CD4-positive, alpha-beta T cell treated with Interleukin-1 beta for 1 hour (primary cell): Measurements from ENCODE around the gene TBC1D9B.
A peak's percentile ranks its signal among the peaks of the same experiment; 100 is the strongest.

Experiments
- DNase-seq, 2 donors: peaks; one replicate each; pipeline ENCODE4 v3.0.0-alpha.2; 2020 to 2022

The TBC1D9B gene

DNA sequence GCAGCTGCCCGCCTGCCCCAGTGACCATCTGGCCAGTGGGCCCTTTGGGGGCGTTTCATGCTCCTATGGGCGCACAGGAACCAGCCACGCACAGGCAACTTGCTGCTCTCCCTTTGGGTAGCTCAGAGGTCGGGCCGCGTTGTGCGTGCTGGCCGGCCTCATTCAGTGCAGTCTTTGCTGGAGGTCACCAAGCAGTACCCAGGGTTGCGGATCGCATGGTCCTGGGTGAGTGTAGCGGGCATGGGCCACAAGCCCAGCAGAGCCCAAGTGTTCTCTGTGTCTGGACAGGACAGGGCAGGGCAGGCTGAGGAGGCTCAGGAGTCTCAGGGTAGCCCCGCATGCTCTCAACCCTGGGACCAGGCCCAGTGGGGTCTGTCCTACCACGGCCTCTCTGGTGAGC, 39.2 kb downstream of the TBC1D9B start:
- no peak for DNase-seq

DNA sequence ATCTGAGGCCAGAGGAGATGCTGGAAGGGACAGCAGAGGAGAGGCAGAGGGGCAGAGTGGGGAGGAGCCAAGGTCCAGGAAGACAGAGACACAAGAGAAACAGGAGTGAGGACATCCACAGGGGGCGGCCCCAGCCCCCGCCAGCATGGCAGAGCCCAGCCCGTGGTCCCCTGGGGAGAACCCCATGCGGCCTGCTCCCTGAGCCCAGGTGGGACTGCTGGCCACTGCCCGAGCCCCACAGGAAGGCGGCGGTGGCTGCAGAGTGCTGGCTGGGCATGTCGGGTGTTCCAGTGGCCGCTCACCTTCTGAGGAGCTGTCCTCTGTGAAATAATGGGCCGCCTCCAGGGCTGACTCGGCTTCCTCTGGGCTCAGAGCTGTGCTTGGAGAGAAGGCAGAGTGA, 40.2 kb downstream of the TBC1D9B start:
- DNase-seq = no peak

DNA sequence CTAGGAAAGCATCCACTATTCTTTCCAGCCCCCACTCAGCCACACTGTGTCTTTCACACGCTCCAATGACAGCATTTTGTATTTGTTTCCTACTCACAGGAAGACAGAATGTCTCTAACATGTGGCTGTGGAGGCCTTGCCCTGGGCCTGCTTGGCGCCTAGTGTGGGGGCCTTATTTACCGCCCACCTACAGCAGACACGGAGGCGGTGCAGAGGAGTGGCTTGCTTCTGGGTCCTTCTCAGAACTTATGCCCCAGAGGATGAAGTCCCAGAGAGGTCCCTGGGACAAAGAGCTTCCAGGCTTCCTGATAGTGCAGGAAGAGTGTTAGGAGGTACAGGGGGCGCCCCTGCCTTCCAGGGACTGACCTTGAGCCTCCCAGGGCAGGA, 40.6 kb downstream of the TBC1D9B start:
- DNase-seq = no peak

DNA sequence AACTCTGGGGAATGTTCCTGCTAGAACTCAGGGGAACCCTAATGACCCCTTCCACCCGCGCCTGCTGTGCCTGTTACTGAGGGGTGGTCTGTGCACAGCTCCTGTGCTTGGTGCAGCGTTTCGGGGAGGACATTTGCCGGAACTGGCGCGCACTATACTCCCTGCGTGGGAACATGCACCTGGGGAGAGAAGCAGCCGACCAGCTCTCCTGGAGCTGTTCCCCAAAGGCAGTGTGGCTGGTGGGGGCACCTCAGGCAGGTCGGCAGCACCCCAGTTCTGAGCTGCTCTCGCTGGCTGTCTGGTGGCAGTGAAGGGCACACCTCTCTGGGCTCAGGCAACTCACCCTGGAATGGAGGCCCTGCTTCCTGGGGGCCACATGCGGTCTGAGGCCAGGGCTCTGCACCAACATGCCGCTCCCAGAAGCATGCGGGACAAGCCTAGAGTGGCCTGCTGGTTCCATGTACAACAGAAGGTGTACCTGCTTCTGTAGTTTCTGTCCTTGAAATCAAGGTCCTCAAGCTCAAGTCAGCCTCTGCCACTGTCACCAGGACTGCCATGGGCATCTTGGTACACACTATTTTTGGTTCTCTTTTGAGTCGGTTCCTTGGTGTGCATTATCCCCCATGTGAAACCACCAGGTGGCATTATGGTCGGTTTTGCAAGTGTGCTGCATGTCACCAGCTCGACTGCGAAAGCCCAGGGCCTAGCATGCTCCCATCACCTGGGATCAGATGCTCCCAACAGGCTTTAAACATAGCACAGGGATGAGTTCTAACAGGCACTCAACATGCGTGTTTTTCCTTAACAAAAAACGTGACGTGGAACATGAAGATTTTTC, 41.2 kb downstream of the TBC1D9B start:
- no peak for DNase-seq

DNA sequence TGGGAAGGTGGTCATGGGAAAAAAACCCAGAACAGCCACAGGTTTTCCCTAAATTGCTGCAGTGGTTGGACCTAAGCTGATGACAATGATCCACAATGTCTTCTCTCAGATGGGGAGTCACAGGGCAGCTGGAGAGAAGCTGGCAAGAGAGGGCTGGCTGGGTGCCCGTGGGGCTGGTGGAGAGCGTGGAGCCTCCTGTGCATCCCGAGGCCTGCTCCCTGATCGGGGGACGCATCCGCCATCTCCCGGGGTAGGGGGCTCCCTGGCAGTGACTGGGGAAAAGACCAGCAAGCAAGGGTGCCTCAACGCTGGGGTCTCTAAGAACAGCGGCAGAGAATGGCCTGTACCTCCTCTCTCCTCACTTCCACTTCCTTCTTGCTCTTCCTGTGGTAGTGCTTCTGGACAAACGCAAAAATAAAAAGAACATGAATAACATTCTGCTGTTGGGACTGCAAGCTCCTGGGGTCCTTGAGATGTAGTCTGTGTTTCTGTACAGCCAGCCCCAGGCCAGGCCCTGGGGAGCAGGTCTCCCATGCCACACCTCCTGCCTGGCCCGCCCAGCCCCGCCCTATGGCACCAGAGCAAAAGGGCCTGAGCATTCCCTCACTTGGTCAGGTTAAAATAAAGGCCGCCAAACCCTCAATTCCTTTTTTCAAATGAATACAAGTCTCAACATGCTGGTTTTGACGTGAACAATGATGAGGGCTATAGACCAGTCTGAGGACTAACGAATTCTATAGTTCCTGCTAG, 42.0 kb downstream of the TBC1D9B start:
- DNase-seq = no peak

DNA sequence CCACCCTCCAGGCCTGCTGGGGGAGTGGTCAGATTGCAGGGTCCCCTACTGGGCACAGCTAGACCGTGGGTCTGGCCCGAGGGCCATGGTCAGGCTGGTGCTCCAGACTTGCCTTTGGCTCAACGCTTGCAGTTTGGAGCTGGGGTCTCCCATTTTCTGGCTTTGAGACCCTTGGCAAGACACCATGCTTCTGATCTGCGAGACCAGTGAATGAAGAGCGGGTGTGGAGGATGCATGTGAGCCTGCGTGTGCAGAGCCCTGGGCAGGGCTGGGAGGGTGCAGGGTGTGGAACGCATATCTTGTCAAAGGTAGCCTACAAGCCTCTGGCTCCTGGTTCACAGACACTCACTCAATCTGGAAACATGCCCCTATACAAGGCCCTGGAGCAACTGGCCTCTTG, 43.0 kb downstream of the TBC1D9B start:
- DNase-seq = no peak

DNA sequence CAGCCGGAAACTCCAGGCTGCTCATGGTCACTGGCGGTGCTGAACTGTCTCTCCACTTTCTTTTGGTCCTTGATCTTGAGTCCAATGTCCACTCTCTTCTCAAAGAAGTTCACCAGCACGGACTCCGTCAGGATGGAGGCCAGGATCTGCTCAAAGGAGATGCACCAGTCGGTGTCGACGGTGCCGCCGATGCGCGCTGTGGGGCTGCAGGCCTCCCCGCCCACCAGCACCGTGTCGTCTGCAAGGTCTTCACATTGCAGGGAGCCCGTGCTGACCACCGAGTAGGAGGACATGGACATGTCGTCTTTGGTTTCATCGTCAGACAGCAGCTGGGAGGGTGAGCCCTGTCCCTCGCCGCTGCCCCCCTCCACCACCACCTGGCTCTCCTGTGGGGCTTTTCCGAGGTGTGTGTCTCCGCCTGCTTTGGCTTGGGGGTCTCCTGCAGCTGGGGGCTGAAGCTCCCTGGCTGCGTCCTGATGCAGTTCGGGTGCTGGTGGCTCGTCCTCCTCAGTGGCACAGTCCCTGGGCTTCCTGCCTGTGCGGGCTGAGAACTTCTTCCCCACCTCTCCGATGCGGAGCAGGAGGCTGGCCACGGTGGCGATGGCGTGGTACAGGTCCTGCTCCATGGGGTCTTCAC, 44.1 kb downstream of the TBC1D9B start:
- DNase-seq = no peak

DNA sequence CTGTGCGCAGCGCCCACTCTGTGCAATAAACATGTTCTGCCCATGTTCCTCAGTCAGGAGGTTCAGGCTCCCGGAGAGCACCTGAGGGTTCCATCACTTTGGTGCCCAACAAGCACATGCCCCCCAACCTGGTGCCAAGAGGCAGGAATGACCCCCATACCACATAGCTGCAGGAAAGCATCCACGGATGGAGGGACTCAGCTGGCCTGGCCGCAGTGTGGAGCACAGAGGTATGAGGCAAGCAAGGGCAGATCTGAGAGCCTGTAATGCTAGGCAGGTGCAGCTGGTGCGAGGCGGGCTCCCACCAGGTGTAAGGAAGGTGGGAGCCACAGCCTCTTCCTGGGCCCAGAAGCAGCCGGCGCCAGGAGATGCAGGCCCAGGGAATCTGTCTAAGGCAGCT, 44.8 kb downstream of the TBC1D9B start:
- no peak for DNase-seq

DNA sequence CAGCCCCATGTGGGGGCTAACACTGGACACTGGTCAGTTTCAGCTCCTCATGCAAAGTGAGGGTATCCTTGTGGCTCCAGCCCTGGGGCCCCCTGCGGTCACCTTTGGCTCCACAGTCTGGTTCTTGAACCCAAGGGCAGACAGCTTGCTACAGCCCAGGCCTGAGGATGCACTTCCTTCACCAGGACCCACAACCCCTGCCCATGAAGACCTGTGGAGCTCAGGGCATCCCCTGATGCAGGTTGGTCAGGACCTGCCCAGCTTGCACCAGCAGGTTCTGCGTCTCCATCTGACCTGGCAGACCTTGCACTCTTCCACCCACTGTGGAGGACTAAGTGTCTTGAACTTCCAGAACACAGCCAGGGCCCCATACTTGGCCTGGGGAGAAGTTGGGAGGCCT, 45.4 kb downstream of the TBC1D9B start:
- DNase-seq = no peak

DNA sequence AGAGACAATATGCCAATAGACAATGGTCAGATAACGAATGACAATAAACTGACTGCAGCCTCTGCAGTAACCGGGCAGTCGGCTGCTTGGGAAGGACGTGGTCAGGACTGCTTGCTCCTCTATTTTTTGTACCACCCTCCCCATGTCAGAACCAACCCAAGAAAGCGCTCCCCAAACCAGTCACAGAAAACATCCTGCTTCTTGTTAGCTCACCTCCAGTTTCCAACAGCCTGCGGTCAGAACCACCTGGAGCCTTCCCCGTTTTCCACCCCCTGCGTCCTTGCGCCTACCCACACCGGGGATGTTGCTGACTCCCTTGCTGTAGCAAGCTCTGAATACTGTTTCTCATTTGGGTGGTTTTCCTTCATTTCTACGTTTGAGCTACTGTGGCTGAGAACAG, 47.4 kb downstream of the TBC1D9B start:
- DNase-seq = no peak

DNA sequence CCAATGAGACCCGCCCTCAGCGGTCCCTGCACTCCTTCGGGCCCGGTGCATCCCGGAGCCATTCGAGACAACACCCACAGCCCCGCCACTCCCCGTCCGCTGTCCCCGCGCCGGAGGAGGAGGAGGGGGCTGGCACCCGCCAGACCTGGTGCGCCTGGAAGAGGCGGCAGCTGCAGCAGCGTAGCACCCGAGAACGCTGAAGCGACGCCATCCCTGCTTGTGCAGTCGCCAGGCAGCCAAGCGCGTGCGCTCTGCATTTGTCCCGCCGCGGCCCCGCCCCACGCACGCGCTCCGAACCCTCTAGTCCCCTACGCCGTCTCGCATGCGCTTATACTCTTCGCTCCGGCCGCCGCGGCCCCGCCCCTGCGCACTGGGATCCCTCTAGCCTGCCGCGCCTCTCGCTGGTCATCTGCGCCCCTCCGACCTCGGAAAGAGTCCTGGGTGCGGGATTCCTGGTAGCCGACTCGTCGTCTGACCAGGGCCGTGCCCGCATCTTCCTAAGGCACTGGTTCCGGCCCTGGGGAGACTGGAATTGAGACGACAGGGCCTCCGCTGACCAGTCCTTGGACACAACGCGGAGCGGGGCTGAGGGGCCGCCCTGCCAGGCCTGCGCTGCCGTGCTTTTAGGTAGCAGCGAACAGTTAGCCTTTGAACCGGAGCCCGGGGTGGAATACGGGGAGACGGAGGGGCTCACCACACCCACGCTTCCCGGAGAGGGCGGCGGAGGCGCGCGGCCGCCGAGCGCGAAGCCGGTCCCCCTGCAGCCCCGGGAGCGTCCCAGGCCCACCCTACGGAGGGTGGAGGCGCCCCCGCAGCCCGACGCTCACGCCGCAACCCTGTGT, 48.9 kb downstream of the TBC1D9B start, which contains the start of gene MRNIP:
MRNIP (minus strand) TSS at position 232 of the 842 bp plus-strand sequence; CDS start at position 211, 21 bp downstream.
- DNase-seq = peak; percentile 87 to 89

DNA sequence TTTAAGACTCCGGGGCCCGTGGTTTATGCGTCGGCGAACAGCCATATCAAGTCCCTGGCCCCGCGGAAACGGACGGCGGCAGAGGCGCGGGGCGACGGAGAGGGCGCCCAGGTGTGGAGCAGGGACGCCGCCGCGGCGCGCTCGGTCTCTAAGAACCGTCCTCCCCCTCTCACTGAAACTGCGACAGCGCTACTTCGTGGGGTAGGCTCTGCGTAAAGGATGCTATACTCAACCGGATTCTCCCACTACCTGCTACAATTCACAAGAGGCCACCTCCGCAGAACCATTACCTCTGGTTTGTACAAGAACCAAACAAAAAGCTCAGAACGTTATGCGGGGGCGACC, 49.5 kb downstream of the TBC1D9B start:
- peak; percentile 35 to 49 for DNase-seq

DNA sequence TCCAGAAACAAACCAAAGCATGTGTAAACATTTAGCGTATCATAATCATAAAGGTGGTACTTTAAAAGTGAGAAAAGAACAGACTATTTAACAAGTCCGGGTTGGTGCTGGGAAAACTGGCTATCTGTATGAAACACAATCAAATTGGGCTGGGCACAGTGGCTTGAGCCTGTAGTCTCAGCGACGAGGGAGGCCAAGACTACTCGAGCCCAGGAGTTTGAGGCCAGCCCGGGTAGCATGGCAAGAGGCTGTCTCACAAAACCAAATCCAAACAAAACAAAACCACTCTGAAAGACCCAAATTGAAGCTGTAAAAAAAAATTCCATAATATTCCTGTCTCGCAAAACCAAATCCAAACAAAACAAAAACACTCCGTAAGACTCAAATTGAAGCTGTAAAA, 53.3 kb downstream of the TBC1D9B start:
- DNase-seq = no peak

DNA sequence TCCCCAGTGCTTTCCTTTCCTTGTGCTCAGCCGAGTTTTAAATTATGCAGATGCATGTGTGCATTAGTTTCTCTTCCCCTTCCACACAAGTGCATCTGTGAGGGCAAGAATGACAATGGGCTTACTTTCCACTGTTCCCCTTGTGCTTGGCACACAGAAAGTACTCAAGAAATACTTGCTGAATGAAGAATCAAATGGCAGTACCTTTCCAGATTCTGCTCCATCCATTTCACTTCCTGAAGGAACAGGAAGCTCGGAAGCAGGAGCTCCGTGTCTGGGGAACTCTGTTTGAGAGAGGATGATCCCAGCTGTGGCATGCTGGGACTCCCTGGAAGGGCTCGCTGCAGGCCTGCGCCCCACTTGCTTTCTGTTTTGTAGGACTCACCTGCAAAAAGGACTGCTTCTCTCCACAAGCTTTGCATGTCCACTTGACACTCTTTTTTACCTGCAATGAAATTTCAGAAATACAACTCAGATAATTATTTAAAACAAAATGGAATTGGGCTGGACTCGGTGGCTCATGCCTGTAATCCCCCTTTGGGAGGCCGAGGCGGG, 54.6 kb downstream of the TBC1D9B start:
- no peak for DNase-seq

DNA sequence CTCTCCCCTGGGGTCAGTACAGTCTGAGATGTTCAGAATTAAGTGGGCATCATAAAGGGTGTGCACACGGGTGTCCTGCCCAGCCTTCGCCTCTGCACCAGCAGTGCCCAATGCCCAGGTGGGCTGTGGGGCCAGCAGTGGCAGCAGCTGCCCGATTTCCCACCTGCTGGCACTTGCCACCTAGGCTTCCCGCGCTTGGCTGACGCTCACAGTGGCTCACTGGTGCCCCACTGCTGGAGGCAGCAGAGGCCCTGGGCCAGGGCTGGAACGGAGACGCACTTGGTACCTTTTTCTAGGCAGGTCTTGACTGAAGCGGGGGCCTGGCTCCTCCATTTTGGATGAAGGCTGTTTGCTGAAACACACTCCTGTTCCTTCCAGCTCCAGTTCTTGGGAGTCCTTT, 66.1 kb downstream of the TBC1D9B start:
- DNase-seq = no peak

DNA sequence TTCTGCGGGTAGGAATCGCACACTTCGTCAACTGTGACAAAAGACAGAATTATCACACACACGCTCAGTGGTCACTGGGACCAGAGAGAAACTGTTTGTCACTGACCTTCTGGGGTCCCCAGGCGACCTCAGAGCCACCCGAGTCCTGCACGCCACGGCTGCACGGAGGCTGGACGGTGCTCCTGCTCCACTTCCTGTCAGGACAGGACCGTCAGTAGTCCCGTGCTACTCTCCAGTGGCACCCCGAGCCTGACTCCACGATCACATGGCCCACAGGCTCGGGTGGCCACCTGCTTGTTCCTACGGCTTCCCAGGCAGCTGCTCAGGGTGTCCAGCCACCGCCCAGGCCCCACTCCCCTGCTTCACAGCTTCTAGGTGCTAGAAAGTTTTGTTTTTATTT, 66.9 kb downstream of the TBC1D9B start:
- peak in 1 of 2 donors; percentile 13 for DNase-seq

DNA sequence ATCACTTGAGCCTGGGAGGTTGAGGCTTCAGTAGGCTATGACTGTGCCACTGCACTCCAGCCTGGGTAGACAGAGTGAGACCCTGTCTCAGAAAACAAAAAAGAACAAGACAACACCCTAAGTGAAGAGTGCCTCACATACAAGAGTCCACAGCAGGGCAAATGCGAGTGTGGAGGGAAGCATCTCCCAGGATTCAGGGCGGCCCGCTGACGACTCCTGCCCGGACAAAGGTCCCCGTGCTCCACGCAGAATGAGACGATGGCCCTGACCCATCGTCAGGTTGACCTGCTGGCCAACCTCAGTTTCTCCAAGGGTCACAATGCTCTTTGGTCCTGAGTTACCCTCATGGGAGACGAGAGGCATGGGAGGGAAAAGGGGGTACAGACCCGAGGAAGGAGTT, 67.4 kb downstream of the TBC1D9B start:
- no peak for DNase-seq

DNA sequence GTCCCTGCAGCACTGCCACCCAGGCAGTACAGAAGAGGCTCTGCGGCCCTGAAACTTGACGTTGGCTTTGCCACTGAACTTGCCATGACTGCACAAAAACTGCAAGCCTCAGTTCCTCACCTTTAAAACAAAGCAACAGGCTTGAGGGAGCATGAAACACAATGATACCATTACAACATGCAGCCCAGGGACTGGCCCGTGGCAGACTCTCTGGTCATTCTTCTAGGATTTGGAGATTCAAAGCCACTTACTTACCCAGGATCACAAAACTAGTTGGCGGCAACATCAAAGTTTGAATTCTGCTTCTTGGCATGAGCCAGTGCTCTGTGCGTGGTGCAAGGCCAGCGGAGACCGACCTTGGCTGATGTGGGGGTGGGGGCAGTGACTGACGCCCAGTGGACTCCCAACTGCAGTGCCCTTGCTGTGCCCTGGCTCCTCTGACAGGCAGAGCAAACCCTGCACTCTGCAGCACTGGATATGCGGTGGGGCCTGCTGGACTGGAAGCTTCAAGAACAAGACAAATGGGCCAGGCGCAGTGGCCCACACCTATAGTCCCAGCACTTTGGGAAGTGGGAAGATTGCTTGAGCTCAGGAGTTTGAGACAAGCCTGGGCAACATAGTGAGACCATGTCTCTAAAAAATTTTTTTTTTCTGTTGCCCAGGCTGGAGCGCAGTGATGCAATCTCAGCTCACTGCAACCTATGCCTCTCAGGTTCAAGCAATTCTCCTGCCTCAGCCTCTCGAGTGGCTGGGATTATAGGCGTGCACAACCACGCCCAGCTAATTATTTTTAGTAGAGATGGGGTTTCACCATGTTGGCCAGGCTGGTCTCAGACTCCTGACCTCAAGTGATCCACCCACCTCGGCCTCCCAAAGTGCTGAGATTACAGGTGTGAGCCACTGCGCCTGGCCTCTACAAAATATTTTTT, 68.1 kb downstream of the TBC1D9B start:
- DNase-seq = peak in 1 of 2 donors; percentile 20

DNA sequence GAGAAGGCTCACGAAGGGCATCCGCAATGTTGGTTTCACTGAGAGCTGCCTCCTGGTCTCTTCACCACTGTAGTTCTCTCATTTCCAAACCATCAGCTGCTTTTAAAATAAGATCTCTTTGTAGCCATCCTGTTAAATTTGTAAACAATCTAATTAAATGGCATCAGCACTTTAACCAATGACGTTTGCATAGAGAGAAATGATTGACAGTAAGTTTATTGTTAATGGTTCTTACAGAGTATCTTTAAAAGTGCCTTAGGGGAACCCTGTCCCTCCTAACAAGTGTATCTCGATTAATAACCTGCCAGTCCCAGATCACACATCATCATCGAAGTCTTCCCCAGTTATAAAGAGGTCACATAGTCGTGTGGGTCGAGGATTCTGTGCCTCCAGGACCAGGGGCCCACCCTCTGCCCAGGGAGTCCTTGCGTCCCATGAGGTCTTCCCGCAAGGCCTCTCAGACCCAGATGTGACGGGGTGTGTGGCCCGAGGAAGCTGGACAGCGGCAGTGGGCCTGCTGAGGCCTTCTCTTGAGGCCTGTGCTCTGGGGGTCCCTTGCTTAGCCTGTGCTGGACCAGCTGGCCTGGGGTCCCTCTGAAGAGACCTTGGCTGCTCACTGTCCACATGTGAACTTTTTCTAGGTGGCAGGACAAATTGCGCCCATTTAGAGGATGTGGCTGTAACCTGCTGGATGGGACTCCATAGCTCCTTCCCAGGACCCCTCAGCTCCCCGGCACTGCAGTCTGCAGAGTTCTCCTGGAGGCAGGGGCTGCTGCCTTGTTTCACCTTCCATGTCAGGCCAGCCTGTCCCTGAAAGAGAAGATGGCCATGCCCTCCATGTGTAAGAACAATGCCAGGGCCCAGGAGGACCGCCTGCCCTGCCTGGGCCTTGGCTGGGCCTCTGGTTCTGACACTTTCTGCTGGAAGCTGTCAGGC, 70.4 kb downstream of the TBC1D9B start:
- peak in 1 of 2 donors; percentile 23 for DNase-seq
